ENCODE results near the gene KIR2DL4.
A peak's percentile ranks its signal among the peaks of the same experiment; 100 is the strongest.

The KIR2DL4 gene

GRCh38 chr19:54804101-54804500, 691 bp downstream of the KIR2DL4 start:
- no peak overlapping the region for H2AFZ ChIP-seq (ENCODE audit: insufficient read depth, low read length, poor library complexity)
- no peak overlapping the region for H3K9ac ChIP-seq (ENCODE audit: low read length)
- H3K18ac ChIP-seq (ENCODE audit: low read length): no peak overlapping the region
- no peak overlapping the region for H4K12ac ChIP-seq (ENCODE audit: low read depth, low read length)
- no peak overlapping the region for H2BK12ac ChIP-seq (ENCODE audit: low read length)
- H3K4me3 ChIP-seq (ENCODE audit: low read depth, low read length): no peak overlapping the region
- H3K27me3 ChIP-seq (ENCODE audit: insufficient read depth, low read length): no peaks in the 10 kb centered on the region
- H3K36me3 ChIP-seq (ENCODE audit: control insufficient read depth in 1 of 2, insufficient read depth in 2 of 2, low read length in 2 of 2): no peaks in the 10 kb centered on the region
- H2BK5ac ChIP-seq (ENCODE audit: low read depth, low read length, poor library complexity): no peak overlapping the region
- no peaks in the 10 kb centered on the region for H3K79me2 ChIP-seq (ENCODE audit: control insufficient read depth, insufficient read depth, low read length, poor library complexity)
- H3K4me2 ChIP-seq (ENCODE audit: low read length): no peak overlapping the region
- no peak overlapping the region for H4K8ac ChIP-seq (ENCODE audit: low read depth, low read length)
- no CpG with 5 or more reads among the region's 5 CpGs for WGBS (ENCODE audit: extremely low coverage, insufficient coverage, insufficient read length)
- DNase-seq: no peak
- no peak overlapping the region for H4K91ac ChIP-seq (ENCODE audit: low read depth, low read length)
- H3K4ac ChIP-seq (ENCODE audit: low read depth, low read length): no peak overlapping the region
- H3K23ac ChIP-seq (ENCODE audit: low read length): no peak overlapping the region
- H2BK120ac ChIP-seq (ENCODE audit: insufficient read depth, low read length, poor library complexity): no peak overlapping the region
- no peak overlapping the region for H3K27ac ChIP-seq (ENCODE audit: low read depth, low read length)
- no peaks in the 10 kb centered on the region for H3K4me1 ChIP-seq (ENCODE audit: control insufficient read depth in 1 of 2, insufficient read depth in 2 of 2, low read length in 2 of 2)
- no peaks in the 10 kb centered on the region for H3K79me1 ChIP-seq (ENCODE audit: low read length)
- peaks cover 36% of the 10 kb centered on the region for H3K9me3 ChIP-seq (ENCODE audit: insufficient read depth, low read depth, low read length)
- H3K14ac ChIP-seq (ENCODE audit: low read length): no peak overlapping the region
- no peak overlapping the region for H2AK5ac ChIP-seq (ENCODE audit: low read length)

- Histone ChIP-seq H2BK12ac (ENCODE audit: low read length) (no peak overlapping the region), H3K4me3 (ENCODE audit: low read depth, low read length) (no peak overlapping the region), H3K14ac (ENCODE audit: low read length) (no peak overlapping the region), H2AK5ac (ENCODE audit: low read length) (no peak overlapping the region), H3K18ac (ENCODE audit: low read length) (no peak overlapping the region), H3K4me1 (ENCODE audit: control insufficient read depth in 1 of 2, insufficient read depth in 2 of 2, low read length in 2 of 2) (no peaks in the 10 kb centered on the region), H4K91ac (ENCODE audit: low read depth, low read length) (no peak overlapping the region), H4K12ac (ENCODE audit: low read depth, low read length) (no peak overlapping the region), H2BK5ac (ENCODE audit: low read depth, low read length, poor library complexity) (no peak overlapping the region), H3K9me3 (ENCODE audit: insufficient read depth, low read depth, low read length) (peaks cover 38% of the 10 kb centered on the region), H3K27ac (ENCODE audit: low read depth, low read length) (no peak overlapping the region), H3K9ac (ENCODE audit: low read length) (no peak overlapping the region), H3K23ac (ENCODE audit: low read length) (no peak overlapping the region), H3K79me1 (ENCODE audit: low read length) (no peaks in the 10 kb centered on the region), H4K8ac (ENCODE audit: low read depth, low read length) (no peak overlapping the region), H2BK120ac (ENCODE audit: insufficient read depth, low read length, poor library complexity) (no peak overlapping the region), H3K36me3 (ENCODE audit: control insufficient read depth in 1 of 2, insufficient read depth in 2 of 2, low read length in 2 of 2) (no peaks in the 10 kb centered on the region), H3K4me2 (ENCODE audit: low read length) (no peak overlapping the region), H2AFZ (ENCODE audit: insufficient read depth, low read length, poor library complexity) (no peak overlapping the region), H3K4ac (ENCODE audit: low read depth, low read length) (no peak overlapping the region), H3K27me3 (ENCODE audit: insufficient read depth, low read length) (no peaks in the 10 kb centered on the region), H3K79me2 (ENCODE audit: control insufficient read depth, insufficient read depth, low read length, poor library complexity) (no peaks in the 10 kb centered on the region)
- no peak for DNase-seq
- WGBS (ENCODE audit: extremely low coverage, insufficient coverage, insufficient read length): no CpG with 5 or more reads among the region's 10 CpGs
Measured at GRCh38 chr19:54804571-54804970, 1.2 kb downstream of the KIR2DL4 start.

DNA sequence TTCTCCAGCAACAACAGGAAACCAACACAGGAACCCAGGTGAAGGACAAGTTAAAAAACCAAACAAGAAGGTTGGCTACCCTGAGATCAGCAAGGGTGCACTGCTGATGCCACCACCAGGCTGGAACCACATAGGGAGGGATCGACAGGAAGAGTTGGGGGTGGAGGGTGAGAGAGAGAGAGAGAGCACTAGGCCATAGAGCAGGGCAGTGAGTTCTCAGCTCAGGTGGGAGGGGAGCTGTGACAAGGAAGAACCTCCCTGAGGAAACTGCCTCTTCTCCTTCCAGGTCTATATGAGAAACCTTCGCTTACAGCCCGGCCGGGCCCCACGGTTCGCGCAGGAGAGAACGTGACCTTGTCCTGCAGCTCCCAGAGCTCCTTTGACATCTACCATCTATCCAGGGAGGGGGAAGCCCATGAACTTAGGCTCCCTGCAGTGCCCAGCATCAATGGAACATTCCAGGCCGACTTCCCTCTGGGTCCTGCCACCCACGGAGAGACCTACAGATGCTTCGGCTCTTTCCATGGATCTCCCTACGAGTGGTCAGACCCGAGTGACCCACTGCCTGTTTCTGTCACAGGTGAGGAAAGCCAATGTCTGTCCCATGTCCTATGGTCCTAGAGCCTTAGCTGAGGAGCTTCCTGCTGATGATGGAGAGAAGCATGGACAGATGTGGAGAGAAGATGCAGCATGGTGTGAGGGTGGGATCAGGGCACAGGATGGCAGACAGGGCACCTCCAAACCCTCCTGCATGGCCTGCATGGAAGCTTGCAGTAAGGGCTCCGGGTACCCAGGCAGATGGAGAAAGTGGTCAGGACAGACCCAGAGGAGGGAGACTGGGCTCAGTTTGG, 2.5 kb downstream of the KIR2DL4 start:
- Histone ChIP-seq H3K36me3 (ENCODE audit: control insufficient read depth in 1 of 2, insufficient read depth in 2 of 2, low read length in 2 of 2) (no peaks in the 10 kb centered on the region), H3K4me2 (ENCODE audit: low read length) (no peak overlapping the region), H4K12ac (ENCODE audit: low read depth, low read length) (no peak overlapping the region), H3K79me1 (ENCODE audit: low read length) (no peaks in the 10 kb centered on the region), H3K4ac (ENCODE audit: low read depth, low read length) (no peak overlapping the region), H2AFZ (ENCODE audit: insufficient read depth, low read length, poor library complexity) (no peak overlapping the region), H3K9ac (ENCODE audit: low read length) (no peak overlapping the region), H3K14ac (ENCODE audit: low read length) (no peak overlapping the region), H3K18ac (ENCODE audit: low read length) (no peak overlapping the region), H4K8ac (ENCODE audit: low read depth, low read length) (no peak overlapping the region), H3K27me3 (ENCODE audit: insufficient read depth, low read length) (no peaks in the 10 kb centered on the region), H2BK12ac (ENCODE audit: low read length) (no peak overlapping the region), H2BK120ac (ENCODE audit: insufficient read depth, low read length, poor library complexity) (no peak overlapping the region), H2BK5ac (ENCODE audit: low read depth, low read length, poor library complexity) (no peak overlapping the region), H2AK5ac (ENCODE audit: low read length) (no peak overlapping the region), H3K27ac (ENCODE audit: low read depth, low read length) (no peak overlapping the region), H3K79me2 (ENCODE audit: control insufficient read depth, insufficient read depth, low read length, poor library complexity) (no peaks in the 10 kb centered on the region), H3K4me3 (ENCODE audit: low read depth, low read length) (peak overlapping the region; percentile 44), H3K4me1 (ENCODE audit: control insufficient read depth in 1 of 2, insufficient read depth in 2 of 2, low read length in 2 of 2) (no peaks in the 10 kb centered on the region), H3K23ac (ENCODE audit: low read length) (no peak overlapping the region), H4K91ac (ENCODE audit: low read depth, low read length) (no peak overlapping the region), H3K9me3 (ENCODE audit: insufficient read depth, low read depth, low read length) (peaks cover 37% of the 10 kb centered on the region)
- no peak for DNase-seq
- no CpG with 5 or more reads among the region's 14 CpGs for WGBS (ENCODE audit: extremely low coverage, insufficient coverage, insufficient read length)

DNA sequence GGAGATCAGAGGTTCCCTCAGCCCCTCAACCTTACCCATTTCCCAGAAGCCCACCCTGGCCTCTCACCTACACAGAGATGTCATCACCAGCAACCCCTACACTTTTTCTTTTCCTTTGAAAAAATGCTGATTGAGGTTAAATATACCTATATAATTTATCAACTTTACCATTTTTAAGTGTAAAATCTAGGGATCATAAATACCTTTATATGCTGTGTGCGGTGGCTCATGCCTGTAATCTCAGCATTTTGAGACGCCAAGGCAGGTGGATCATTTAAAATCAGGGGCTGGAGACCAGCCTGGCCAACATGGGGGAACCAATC, 3.1 kb downstream of the KIR2DL4 start:
- Histone ChIP-seq H4K8ac (ENCODE audit: low read depth, low read length) (no peak overlapping the region), H3K4me2 (ENCODE audit: low read length) (no peak overlapping the region)
- WGBS (ENCODE audit: extremely low coverage, insufficient coverage, insufficient read length): no CpG with 5 or more reads among the region's 2 CpGs

More for the DNA sequence above, 3.1 kb downstream of the KIR2DL4 start:
- no peaks in the 10 kb centered on the region for H3K79me1 ChIP-seq (ENCODE audit: low read length)
- no peak overlapping the region for H3K4me3 ChIP-seq (ENCODE audit: low read depth, low read length)
- H2AFZ ChIP-seq (ENCODE audit: insufficient read depth, low read length, poor library complexity): no peak overlapping the region
- no peaks in the 10 kb centered on the region for H3K27me3 ChIP-seq (ENCODE audit: insufficient read depth, low read length)
- no peak overlapping the region for H3K18ac ChIP-seq (ENCODE audit: low read length)
- H2BK12ac ChIP-seq (ENCODE audit: low read length): no peak overlapping the region
- H4K12ac ChIP-seq (ENCODE audit: low read depth, low read length): no peak overlapping the region
- no peaks in the 10 kb centered on the region for H3K79me2 ChIP-seq (ENCODE audit: control insufficient read depth, insufficient read depth, low read length, poor library complexity)
- peaks cover 37% of the 10 kb centered on the region for H3K9me3 ChIP-seq (ENCODE audit: insufficient read depth, low read depth, low read length)
- no peak overlapping the region for H2BK5ac ChIP-seq (ENCODE audit: low read depth, low read length, poor library complexity)
- H3K23ac ChIP-seq (ENCODE audit: low read length): no peak overlapping the region
- H4K91ac ChIP-seq (ENCODE audit: low read depth, low read length): no peak overlapping the region
- H3K9ac ChIP-seq (ENCODE audit: low read length): no peak overlapping the region
- no peak overlapping the region for H3K27ac ChIP-seq (ENCODE audit: low read depth, low read length)
- no peaks in the 10 kb centered on the region for H3K4me1 ChIP-seq (ENCODE audit: control insufficient read depth in 1 of 2, insufficient read depth in 2 of 2, low read length in 2 of 2)
- no peak overlapping the region for H3K4ac ChIP-seq (ENCODE audit: low read depth, low read length)
- DNase-seq: no peak
- H3K36me3 ChIP-seq (ENCODE audit: control insufficient read depth in 1 of 2, insufficient read depth in 2 of 2, low read length in 2 of 2): no peaks in the 10 kb centered on the region
- H2BK120ac ChIP-seq (ENCODE audit: insufficient read depth, low read length, poor library complexity): no peak overlapping the region
- H3K14ac ChIP-seq (ENCODE audit: low read length): no peak overlapping the region
- H2AK5ac ChIP-seq (ENCODE audit: low read length): no peak overlapping the region
